H1 (cell line): ENCODE data around the gene ZNF396. TPM values are rescaled to one million over a fixed set of nuclear protein-coding genes. Genes with fewer than 3 reads are reported as not detected.

Source experiments
- JUN ChIP-seq: IDR thresholded peaks from 2 replicates; pipeline ENCODE4 v1.6.1; 2011; ENCODE audit warnings: low read depth, mild to moderate bottlenecking, improper control_type of control experiment, low read length
- polyA plus RNA-seq, 7 experiments: library from polyadenylated mRNA; depleted of rRNA in 3 of 7; stranded (reverse) in 5 of 7; unstranded in 2 of 7; fragments of >200 nt in 5 of 7; fragments of 200-250 nt in 2 of 7; gene quantifications; 1 replicate in 5 of 7; 2 replicates in 1 of 7; 4 replicates in 1 of 7; pipeline versions ENCODE4 v1.2.1 to v1.2.3, GENCODE V29; 2011 to 2013; ENCODE audit warnings: missing spikeins in 2 of 7, mixed read lengths in 2 of 7
- total RNA-seq: library from RNA; stranded (reverse); fragmentation: NEBNext Ultra II Directional; extraction: Animal tissue kit (Norgen Biotek cat#: 25700); gene quantifications from 2 replicates; pipeline ENCODE4 v1.2.1, GENCODE V29; 2021

ZNF396 gene
- total and polyA plus RNA-seq, 2 of the 8 experiments (the other 6 are each of a cell fraction or from before 2014, with no cell fraction given) = 0.44 to 0.74 TPM

DNA sequence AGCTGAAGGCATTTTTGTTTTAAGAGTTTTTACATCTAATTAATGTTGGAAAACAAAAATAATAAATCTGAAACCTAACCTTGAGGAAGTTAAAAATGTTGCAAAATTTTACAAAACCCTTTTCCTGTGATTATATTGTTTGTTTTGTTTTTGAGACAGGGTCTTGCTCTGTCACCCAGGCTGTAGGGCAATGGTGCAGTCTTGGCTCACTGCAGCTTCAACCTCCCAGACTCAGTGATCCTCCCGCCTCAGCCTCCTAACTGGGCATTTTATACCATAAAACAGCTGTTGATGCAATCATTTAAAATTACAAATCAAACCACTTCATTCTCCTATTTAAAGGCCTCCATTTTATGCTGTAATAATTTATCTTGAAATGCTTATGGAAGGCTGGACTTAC, 31.2 kb downstream of the ZNF396 start (continued):
- no peak for TF ChIP-seq JUN
- TF ChIP-seq, all 59 proteins: peak for 0
